Suppressor macrophage treated with lipopolysaccharide for 1 hour (primary cell): ENCODE data around the gene CTAG2.
A peak's percentile ranks its signal among the peaks of the same experiment; 100 is the strongest.
"Not testable (repeated sequence)": the region's sequence is repeated elsewhere in the genome, so short reads cannot be mapped to it uniquely, and the experiment has no call there.

ENCODE experiments used
- DNase-seq, 3 donors: peaks; one replicate each; pipeline ENCODE4 v3.0.0-alpha.2; 2020 to 2022

CTAG2 gene

GRCh38 chrX:154645745-154646378 is 7.5 kb downstream of the CTAG2 start:
- not testable (repeated sequence) for DNase-seq

GRCh38 chrX:154643708-154644107 is 9.7 kb downstream of the CTAG2 start:
- DNase-seq: not testable (repeated sequence)

GRCh38 chrX:154641740-154642139 is 11.6 kb downstream of the CTAG2 start:
- not testable (repeated sequence) for DNase-seq

GRCh38 chrX:154633661-154634060 is 19.7 kb downstream of the CTAG2 start:
- not testable (repeated sequence) for DNase-seq

- not testable (repeated sequence) for DNase-seq
Measured at GRCh38 chrX:154630949-154631348, 22.4 kb downstream of the CTAG2 start.

- not testable (repeated sequence) for DNase-seq
Measured at GRCh38 chrX:154628960-154629359, 24.4 kb downstream of the CTAG2 start.

- DNase-seq: not testable (repeated sequence)
Measured at GRCh38 chrX:154620767-154621414, 32.5 kb downstream of the CTAG2 start.

GRCh38 chrX:154619182-154619581 is 34.2 kb downstream of the CTAG2 start, which contains the start of gene CTAG1B:
Gene CTAG1B (minus strand): TSS chrX:154619282. CDS start chrX:154619218, 64 bp downstream.
- DNase-seq: not testable (repeated sequence)

- not testable (repeated sequence) for DNase-seq
Measured at GRCh38 chrX:154613586-154613985, 39.8 kb downstream of the CTAG2 start.

- not testable (repeated sequence) for DNase-seq
Measured at GRCh38 chrX:154611146-154611545, 42.2 kb downstream of the CTAG2 start.

GRCh38 chrX:154608823-154609222 is 44.6 kb downstream of the CTAG2 start:
- not testable (repeated sequence) for DNase-seq

- not testable (repeated sequence) for DNase-seq
Measured at GRCh38 chrX:154607976-154608375, 45.4 kb downstream of the CTAG2 start.

GRCh38 chrX:154607370-154607769 is 46.0 kb downstream of the CTAG2 start:
- DNase-seq: no peak

- no peak for DNase-seq
Measured at GRCh38 chrX:154605566-154605965, 47.8 kb downstream of the CTAG2 start.

- DNase-seq: peak in 2 of 3 donors; percentile 9 to 13
Measured at GRCh38 chrX:154603438-154604430, 49.6 kb downstream of the CTAG2 start.

- no peak for DNase-seq
Measured at GRCh38 chrX:154602766-154603437, 50.5 kb downstream of the CTAG2 start.

GRCh38 chrX:154602226-154602625 is 51.2 kb downstream of the CTAG2 start:
- no peak for DNase-seq
